Pancreas (tissue), 10 donors: ENCODE data around the gene C11orf65. TPM values are rescaled to one million over a fixed set of nuclear protein-coding genes. Genes with fewer than 3 reads are reported as not detected.

ENCODE experiments used
- ATAC-seq, 4 donors: fragments of 200-7000 bp; cut with Tn5 transposase; one replicate each; pipeline versions ENCODE4 v1.8.0 to v1.9.1; 2020; ENCODE audit warnings: mild to moderate bottlenecking in 4 of 4, moderate library complexity in 4 of 4
- DNase-seq, 6 donors: peaks; one replicate each; pipeline ENCODE4 v3.0.0-alpha.2; 2020
- FAIRE-seq: peaks from 2 replicates; lab custom pipeline; 2012; peaks lifted over from hg19 to GRCh38; lab: Jason Lieb, UNC
- H3K27ac ChIP-seq, 4 donors: fragments of 200-600 bp; sonication (generic); 1 replicate in 3 of 4; 2 replicates in 1 of 4; pipeline versions ENCODE4 v1.5.0 to v1.8.0; 2020
- H3K27me3 ChIP-seq, 4 donors: fragments of 200-600 bp; one replicate each; pipeline ENCODE4 v1.8.0; 2021
- H3K36me3 ChIP-seq, 3 donors: fragments of 200-600 bp; sonication (generic) in 1 of 3; one replicate each; pipeline versions ENCODE4 v1.5.0 to v1.8.0; 2020 to 2021
- H3K4me1 ChIP-seq, 3 donors: fragments of 200-600 bp; one replicate each; pipeline ENCODE4 v1.8.0; 2021
- H3K4me3 ChIP-seq, 4 donors: fragments of 200-600 bp; sonication (generic) in 2 of 4; one replicate each; pipeline versions ENCODE4 v1.5.0 to v1.8.0; 2020 to 2021
- H3K9me3 ChIP-seq, 4 donors: fragments of 200-600 bp; one replicate each; pipeline ENCODE4 v1.8.0; 2021
- WGBS, 2 donors: extraction: QIAGEN DNeasy Blood & Tissue Kit; methylation state at CpG; one replicate each; pipeline ENCODE4 v1.1.7; 2013; 5-methylcytosine and 5-hydroxymethylcytosine counted together
- intact Hi-C, 3 donors: fragments of 100-400 bp; cut with DNase I; formaldehyde crosslinking; loops; one replicate each; pipeline versions ENCODE4 v1.11.1 to v1.14.2; 2022
- polyA plus RNA-seq, 2 donors: library from polyadenylated mRNA; stranded (reverse); fragments of 200-250 nt; gene quantifications; one replicate each; pipeline ENCODE4 v1.2.3, GENCODE V29; 2013
- total RNA-seq, 6 donors: library from RNA; stranded (reverse); fragmentation: NEBNext Ultra II Directional in 4 of 6; extraction: Animal tissue kit (Norgen Biotek cat#: 25700) in 4 of 6; gene quantifications; one replicate each; pipeline versions ENCODE4 v1.2.1 to v1.2.4, GENCODE V29; 2021 to 2023
- TF ChIP-seq, protein P1 (sequence below), 4 donors: fragments of 200-600 bp; sonication (generic) in 3 of 4; IDR thresholded peaks; one replicate each; pipeline versions ENCODE4 v1.5.0 to v1.8.0; 2021; ENCODE audit warnings: antibody characterized with exemption in 4 of 4
- donor health status: healthy with polysubstance abuse.
- donor health status: DM: no; HTN: no; CAD: no; lungs with moderate emphysema.
- donor health status: DM: no; HTN: no; CAD: no.
- donor health status: control.
- donor health status: control.
- donor health status: Bipolar disorder and iron deficiency.
- donor health status: DM: yes; HTN: yes; CAD: no.
- donor health status: DM: no; HTN: no; CAD: no.
- donor health status: DM: no; HTN: no; CAD: no.
- donor health status: DM: yes; HTN: yes; CAD: no.

Gene C11orf65
- total and polyA plus RNA-seq, 8 donors = 0.11 to 1.4 (median 0.53) TPM

DNA sequence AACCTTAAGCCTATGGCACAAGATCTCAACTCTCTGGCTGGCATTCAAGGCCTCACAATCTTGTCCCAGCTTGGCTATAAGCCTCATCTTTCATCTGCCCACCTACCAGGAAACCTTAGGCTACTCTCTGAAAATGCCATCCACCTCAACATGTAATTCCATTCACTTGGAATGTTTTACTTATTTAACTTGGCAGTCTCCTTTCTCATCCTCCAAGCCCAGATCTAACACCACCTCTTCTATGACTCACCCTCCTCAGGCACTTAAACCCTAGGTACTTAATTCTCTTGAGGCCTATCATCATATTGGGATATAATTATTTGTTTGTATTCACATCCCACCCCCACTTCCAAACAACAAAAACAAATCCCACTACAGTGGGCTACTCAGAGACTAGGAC, 15.8 kb upstream of the C11orf65 start:
- Histone ChIP-seq H3K27me3 (no peaks in the 10 kb centered on the region), H3K27ac (no peak overlapping the region), H3K9me3 (no peaks in the 10 kb centered on the region), H3K36me3 (peaks cover 0 to 5% (median 0%) of the 10 kb centered on the region in 3 donors), H3K4me1 (no peaks in the 10 kb centered on the region), H3K4me3 (no peak overlapping the region)
- DNase-seq = no peak
- no peak for FAIRE-seq
- TF ChIP-seq, protein P1, sequence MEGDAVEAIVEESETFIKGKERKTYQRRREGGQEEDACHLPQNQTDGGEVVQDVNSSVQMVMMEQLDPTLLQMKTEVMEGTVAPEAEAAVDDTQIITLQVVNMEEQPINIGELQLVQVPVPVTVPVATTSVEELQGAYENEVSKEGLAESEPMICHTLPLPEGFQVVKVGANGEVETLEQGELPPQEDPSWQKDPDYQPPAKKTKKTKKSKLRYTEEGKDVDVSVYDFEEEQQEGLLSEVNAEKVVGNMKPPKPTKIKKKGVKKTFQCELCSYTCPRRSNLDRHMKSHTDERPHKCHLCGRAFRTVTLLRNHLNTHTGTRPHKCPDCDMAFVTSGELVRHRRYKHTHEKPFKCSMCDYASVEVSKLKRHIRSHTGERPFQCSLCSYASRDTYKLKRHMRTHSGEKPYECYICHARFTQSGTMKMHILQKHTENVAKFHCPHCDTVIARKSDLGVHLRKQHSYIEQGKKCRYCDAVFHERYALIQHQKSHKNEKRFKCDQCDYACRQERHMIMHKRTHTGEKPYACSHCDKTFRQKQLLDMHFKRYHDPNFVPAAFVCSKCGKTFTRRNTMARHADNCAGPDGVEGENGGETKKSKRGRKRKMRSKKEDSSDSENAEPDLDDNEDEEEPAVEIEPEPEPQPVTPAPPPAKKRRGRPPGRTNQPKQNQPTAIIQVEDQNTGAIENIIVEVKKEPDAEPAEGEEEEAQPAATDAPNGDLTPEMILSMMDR (IDR thresholded peaks at IDR 0.05) = no peak
- intact Hi-C loops = no loop called here
- ATAC-seq = no peak

DNA sequence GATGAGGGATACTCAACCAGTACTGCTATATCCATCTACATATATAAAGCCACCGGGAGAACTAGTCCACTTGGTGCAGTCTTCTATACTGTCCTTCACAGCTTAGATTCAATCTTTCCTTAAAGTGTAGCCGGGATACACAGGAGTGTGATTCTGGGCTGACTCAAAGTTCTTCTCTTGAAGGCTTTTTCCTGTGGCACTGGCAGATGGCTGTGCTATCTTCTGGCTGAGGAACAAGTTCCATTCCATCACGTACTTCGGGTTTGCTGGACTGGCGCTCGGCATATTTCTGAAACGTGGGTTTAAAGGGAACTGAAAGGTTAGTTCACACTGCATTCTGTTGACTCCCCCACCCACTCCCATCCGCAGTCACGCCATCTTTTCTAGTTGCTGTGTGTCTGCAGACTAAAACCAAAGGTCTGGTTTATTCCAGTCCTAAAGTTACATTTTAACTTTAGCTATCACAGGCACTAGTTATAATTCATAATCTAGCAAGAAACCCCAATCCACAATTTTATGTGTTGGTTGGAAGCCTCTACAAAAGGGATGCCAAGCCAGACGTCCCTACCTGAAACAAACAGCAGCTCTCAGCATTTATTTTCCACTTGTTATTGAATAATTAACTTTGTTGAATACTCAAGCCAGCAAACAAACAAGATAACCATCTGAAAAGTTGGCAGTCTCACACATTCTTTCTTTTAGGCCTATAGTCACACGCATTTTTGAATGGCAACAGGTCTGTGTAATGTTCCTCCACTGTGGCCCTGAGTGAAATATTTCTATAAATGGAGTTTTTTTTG, 7.5 kb upstream of the C11orf65 start:
- WGBS, 2 donors = 32 to 36% methylated on average over 11 of the region's 11 CpGs
- peak in 3 of 6 donors; percentile 11 to 39 (median 17) for DNase-seq
- peaks cover 0 to 15% (median 0%) of the 10 kb centered on the region in 3 donors for H3K36me3 ChIP-seq
- no peaks in the 10 kb centered on the region for H3K27me3 ChIP-seq
- ATAC-seq = peak; percentile 75 to 92 (median 82)
- peak overlapping the region in 3 of 4 donors; percentile 18 to 62 (median 41) for H3K27ac ChIP-seq
- TF ChIP-seq, protein P1 (IDR thresholded peaks at IDR 0.05) = no peak
- intact Hi-C loops = no loop called here
- no peaks in the 10 kb centered on the region for H3K9me3 ChIP-seq
- peaks cover 0 to 8% (median 6%) of the 10 kb centered on the region in 3 donors for H3K4me1 ChIP-seq
- no peak for FAIRE-seq
- no peak overlapping the region for H3K4me3 ChIP-seq

DNA sequence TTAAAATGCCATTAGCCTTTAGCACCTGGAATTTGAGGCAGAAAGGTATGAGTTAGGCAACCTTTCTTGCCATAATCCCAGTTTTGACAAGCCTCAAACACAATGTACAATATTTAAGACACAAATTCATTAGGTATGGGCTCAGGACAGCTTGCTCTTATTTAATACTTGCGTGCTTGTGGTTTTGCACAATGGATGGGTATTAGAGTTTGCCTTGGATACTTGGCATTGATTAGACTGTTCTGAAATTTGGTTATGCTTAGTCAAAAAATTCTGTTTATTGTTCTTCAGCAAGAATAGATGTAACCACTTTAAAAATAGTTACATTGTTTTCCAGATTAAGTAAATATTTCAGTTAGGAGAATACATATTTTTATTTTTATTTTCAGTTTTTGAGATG, 5.4 kb upstream of the C11orf65 start:
- Histone ChIP-seq H3K4me1 (peaks cover 5 to 14% (median 10%) of the 10 kb centered on the region in 3 donors), H3K27ac (no peak overlapping the region), H3K4me3 (no peak overlapping the region), H3K9me3 (no peaks in the 10 kb centered on the region), H3K27me3 (no peaks in the 10 kb centered on the region), H3K36me3 (peaks cover 0 to 7% (median 0%) of the 10 kb centered on the region in 3 donors)
- intact Hi-C loops = no loop called here
- DNase-seq (no peak), FAIRE-seq (no peak), ATAC-seq (no peak)
- 98 to 100% methylated on average over 1 of the region's 1 CpG for WGBS, 2 donors
- TF ChIP-seq, protein P1 (IDR thresholded peaks at IDR 0.05) = no peak

DNA sequence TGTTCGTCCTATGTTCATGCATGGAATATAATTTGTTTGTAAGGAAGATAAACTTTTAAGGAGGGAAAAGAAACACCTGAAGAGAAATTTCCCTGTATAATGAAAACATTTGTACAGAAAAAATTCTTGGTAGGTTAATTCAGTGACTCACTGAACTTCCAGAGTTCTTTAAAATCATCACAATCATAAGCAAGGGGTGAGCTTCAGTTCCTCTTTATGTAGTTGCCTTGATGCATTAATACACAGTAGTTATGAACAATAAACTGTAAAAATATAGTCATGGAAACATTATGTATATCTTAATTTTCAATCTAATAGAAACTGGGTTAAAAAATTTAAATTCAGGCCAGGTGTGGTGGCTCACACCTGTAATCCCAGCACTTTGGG, 1.1 kb upstream of the C11orf65 start:
- H3K4me3 ChIP-seq = peak overlapping the region in 1 of 4 donors; percentile 57
- no peak for DNase-seq
- TF ChIP-seq, protein P1 (IDR thresholded peaks at IDR 0.05) = no peak
- no peaks in the 10 kb centered on the region for H3K27me3 ChIP-seq
- FAIRE-seq = no peak
- H3K4me1 ChIP-seq = peaks cover 4 to 10% (median 5%) of the 10 kb centered on the region in 3 donors
- 16 to 18% methylated on average over 1 of the region's 1 CpG for WGBS, 2 donors
- ATAC-seq = no peak
- H3K36me3 ChIP-seq = no peaks in the 10 kb centered on the region
- intact Hi-C loops = no loop called here
- H3K27ac ChIP-seq = peak overlapping the region in 3 of 4 donors; percentile 98 to 99 (median 99)
- H3K9me3 ChIP-seq = no peaks in the 10 kb centered on the region

DNA sequence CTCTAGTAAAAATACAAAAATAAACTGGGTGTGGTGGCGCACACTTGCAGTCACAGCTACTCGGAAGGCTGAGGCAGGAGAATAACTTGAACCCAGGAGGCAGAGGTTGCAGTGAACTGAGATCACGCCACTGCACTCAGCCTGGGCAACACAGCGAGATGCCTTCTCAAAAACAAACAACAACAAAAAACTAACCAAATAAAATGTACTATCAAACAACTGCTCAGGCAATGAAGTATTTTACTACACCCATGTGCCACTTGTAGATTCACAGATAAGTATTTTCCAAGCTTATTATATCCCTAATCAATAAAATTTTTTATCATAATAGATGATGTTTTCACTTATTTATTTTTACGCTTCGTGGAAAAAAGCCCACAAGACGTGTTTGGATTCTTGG, 924 bp downstream of the C11orf65 start:
- no peak for ATAC-seq
- no peak for FAIRE-seq
- H3K27me3 ChIP-seq = no peaks in the 10 kb centered on the region
- TF ChIP-seq, protein P1 (IDR thresholded peaks at IDR 0.05) = no peak
- no peaks in the 10 kb centered on the region for H3K36me3 ChIP-seq
- peak overlapping the region; percentile 33 to 61 (median 49) for H3K4me3 ChIP-seq
- intact Hi-C loops = no loop called here
- no peak for DNase-seq
- no peaks in the 10 kb centered on the region for H3K9me3 ChIP-seq
- 38 to 44% methylated on average over 7 of the region's 7 CpGs for WGBS, 2 donors
- H3K4me1 ChIP-seq = peaks cover 4 to 10% (median 5%) of the 10 kb centered on the region in 3 donors
- peak overlapping the region; percentile 96 to 99 (median 98) for H3K27ac ChIP-seq
